Stomach (tissue), 9 donors: Measurements from ENCODE around the gene ROCK2. TPM values are rescaled to one million over a fixed set of nuclear protein-coding genes. Genes with fewer than 3 reads are reported as not detected.

Experiments
- DNase-seq, 2 donors: peaks; one replicate each; pipeline versions ENCODE4 v3.0.0 to v3.0.0-alpha.2; 2013 to 2019
- H3K27ac ChIP-seq, 5 donors: fragments of 200-600 bp in 4 of 5; sonication (generic) in 4 of 5; one replicate each; pipeline ENCODE4 v1.5.1; 2013 to 2019; ENCODE audit warnings: mild to moderate bottlenecking in 1 of 5, moderate library complexity in 1 of 5
- H3K27me3 ChIP-seq, 3 donors: fragments of 200-600 bp; sonication (generic); one replicate each; pipeline ENCODE4 v1.5.1; 2017 to 2019; ENCODE audit warnings: mixed run types in 1 of 3
- H3K36me3 ChIP-seq, 4 donors: fragments of 200-600 bp; sonication (generic); 1 replicate in 3 of 4; 2 replicates in 1 of 4; pipeline ENCODE4 v1.5.1; 2016 to 2019
- H3K4me1 ChIP-seq, 4 donors: fragments of 200-600 bp; sonication (generic); one replicate each; pipeline ENCODE4 v1.5.1; 2016 to 2019
- H3K4me3 ChIP-seq, 4 donors: fragments of 200-600 bp; sonication (generic) in 3 of 4; one replicate each; pipeline ENCODE4 v1.5.1; 2016 to 2019; ENCODE audit warnings: mild to moderate bottlenecking in 1 of 4
- H3K9me3 ChIP-seq, 4 donors: fragments of 200-600 bp; sonication (generic); one replicate each; pipeline ENCODE4 v1.5.1; 2016 to 2019
- EP300 ChIP-seq: sonication (generic); formaldehyde crosslinking; IDR thresholded peaks from one replicate; pipeline ENCODE4 v1.6.1; 2017; ENCODE audit warnings: antibody characterized with exemption
- POLR2A ChIP-seq, 4 donors: fragments of 450-650 bp; IDR thresholded peaks; one replicate each; pipeline ENCODE4 v1.6.1; 2016; ENCODE audit warnings: antibody characterized with exemption in 4 of 4, control low read depth in 2 of 4, mild to moderate bottlenecking in 1 of 4, moderate library complexity in 1 of 4
- POLR2AphosphoS5 ChIP-seq, 3 donors: sonication (generic); formaldehyde crosslinking; IDR thresholded peaks; one replicate each; pipeline ENCODE4 v1.6.1; 2016; ENCODE audit warnings: antibody characterized with exemption in 3 of 3
- WGBS, 5 donors: extraction: QIAGEN DNeasy Blood & Tissue Kit in 3 of 5; methylation state at CpG; one replicate each; pipeline versions ENCODE4 v1.1.5 to v1.1.7; 2013 to 2018; 5-methylcytosine and 5-hydroxymethylcytosine counted together
- intact Hi-C: fragments of 100-400 bp; cut with DNase I; formaldehyde crosslinking; loops from one replicate; pipeline ENCODE4 v1.15.1; 2023; ENCODE audit warnings: low total_unique reads
- polyA plus RNA-seq, 3 donors: library from polyadenylated mRNA; stranded (reverse); fragments of 200-250 nt; gene quantifications; one replicate each; pipeline ENCODE4 v1.2.3, GENCODE V29; 2013
- total RNA-seq, 5 donors: library from RNA; depleted of rRNA; stranded (reverse); fragments of >200 nt; gene quantifications; one replicate each; pipeline versions ENCODE4 v1.1.0 to v1.2.3, GENCODE V29; 2014 to 2016
- TF ChIP-seq, protein P1 (sequence below), 7 experiments: fragments of 450-650 bp in 4 of 7; fragments of 200-600 bp in 3 of 7; sonication (generic) in 3 of 7; IDR thresholded peaks; one replicate each; pipeline ENCODE4 v1.5.1; 2016 to 2019; ENCODE audit warnings: antibody characterized with exemption in 7 of 7, control low read depth in 2 of 7, mild to moderate bottlenecking in 1 of 7
- donor health status: healthy with polysubstance abuse.
- donor health status: Bipolar disorder and iron deficiency.
- donor health status: healthy.

ROCK2 gene
- total and polyA plus RNA-seq, 8 donors, result 5.6 to 113 (median 35.9) TPM

- no peak overlapping the region for H3K27ac ChIP-seq
- no peaks in the 10 kb centered on the region for H3K27me3 ChIP-seq
- no peak for DNase-seq
- H3K9me3 ChIP-seq, result no peaks in the 10 kb centered on the region
- 83 to 92% (median 88%) methylated on average over 6 of the region's 6 CpGs for WGBS, 5 donors
- intact Hi-C loops, result no loop called here
- no peak overlapping the region for H3K4me3 ChIP-seq
- H3K4me1 ChIP-seq, result peaks cover 0 to 30% (median 9%) of the 10 kb centered on the region in 4 donors
- H3K36me3 ChIP-seq, result no peaks in the 10 kb centered on the region
- TF ChIP-seq EP300, result no peak
- TF ChIP-seq, protein P1, sequence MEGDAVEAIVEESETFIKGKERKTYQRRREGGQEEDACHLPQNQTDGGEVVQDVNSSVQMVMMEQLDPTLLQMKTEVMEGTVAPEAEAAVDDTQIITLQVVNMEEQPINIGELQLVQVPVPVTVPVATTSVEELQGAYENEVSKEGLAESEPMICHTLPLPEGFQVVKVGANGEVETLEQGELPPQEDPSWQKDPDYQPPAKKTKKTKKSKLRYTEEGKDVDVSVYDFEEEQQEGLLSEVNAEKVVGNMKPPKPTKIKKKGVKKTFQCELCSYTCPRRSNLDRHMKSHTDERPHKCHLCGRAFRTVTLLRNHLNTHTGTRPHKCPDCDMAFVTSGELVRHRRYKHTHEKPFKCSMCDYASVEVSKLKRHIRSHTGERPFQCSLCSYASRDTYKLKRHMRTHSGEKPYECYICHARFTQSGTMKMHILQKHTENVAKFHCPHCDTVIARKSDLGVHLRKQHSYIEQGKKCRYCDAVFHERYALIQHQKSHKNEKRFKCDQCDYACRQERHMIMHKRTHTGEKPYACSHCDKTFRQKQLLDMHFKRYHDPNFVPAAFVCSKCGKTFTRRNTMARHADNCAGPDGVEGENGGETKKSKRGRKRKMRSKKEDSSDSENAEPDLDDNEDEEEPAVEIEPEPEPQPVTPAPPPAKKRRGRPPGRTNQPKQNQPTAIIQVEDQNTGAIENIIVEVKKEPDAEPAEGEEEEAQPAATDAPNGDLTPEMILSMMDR (IDR thresholded peaks at IDR 0.05), result no peak
- no peak for TF ChIP-seq POLR2AphosphoS5 (IDR thresholded peaks at IDR 0.05)
- TF ChIP-seq POLR2A (IDR thresholded peaks at IDR 0.05), result no peak
Observed at GRCh38 chr2:11299439-11299838, 45.0 kb downstream of the ROCK2 start.

DNA sequence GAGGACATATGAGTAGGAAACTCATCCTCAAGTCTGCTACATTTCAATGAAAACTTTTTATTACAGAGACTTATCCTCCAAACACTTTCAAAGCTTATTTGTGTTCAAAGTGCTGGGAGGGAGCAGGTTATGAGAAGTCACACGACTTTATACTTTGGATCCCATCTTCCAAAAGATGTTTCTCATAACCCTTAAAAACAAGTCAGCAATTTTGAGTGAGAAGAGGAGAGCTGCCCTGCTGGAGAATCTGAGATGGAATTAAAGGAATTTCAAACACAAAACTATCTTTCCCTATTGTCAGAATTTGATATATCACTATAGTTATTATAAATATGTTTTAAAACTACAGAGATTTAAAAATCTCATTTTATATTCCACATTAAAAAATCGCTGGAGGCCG, 45.8 kb downstream of the ROCK2 start:
- Histone ChIP-seq H3K36me3 (no peaks in the 10 kb centered on the region), H3K9me3 (no peaks in the 10 kb centered on the region), H3K4me3 (no peak overlapping the region), H3K27ac (no peak overlapping the region), H3K27me3 (no peaks in the 10 kb centered on the region), H3K4me1 (peaks cover 0 to 29% (median 5%) of the 10 kb centered on the region in 4 donors)
- TF ChIP-seq POLR2AphosphoS5 (IDR thresholded peaks at IDR 0.05) (no peak), POLR2A (IDR thresholded peaks at IDR 0.05) (no peak), EP300 (no peak)
- TF ChIP-seq, protein P1 (IDR thresholded peaks at IDR 0.05), result no peak
- intact Hi-C loops, result no loop called here
- no peak for DNase-seq
- 42 to 62% (median 49%) methylated on average over 3 of the region's 3 CpGs for WGBS, 5 donors

GRCh38 chr2:11296401-11296800, 48.0 kb downstream of the ROCK2 start:
- Histone ChIP-seq H3K4me3 (no peak overlapping the region), H3K9me3 (no peaks in the 10 kb centered on the region), H3K27me3 (no peaks in the 10 kb centered on the region), H3K27ac (no peak overlapping the region), H3K36me3 (no peaks in the 10 kb centered on the region), H3K4me1 (peaks cover 0 to 45% (median 15%) of the 10 kb centered on the region in 4 donors)
- intact Hi-C loops, result no loop called here
- WGBS, 5 donors, result 56 to 70% (median 62%) methylated on average over 2 of the region's 2 CpGs
- DNase-seq, result no peak
- TF ChIP-seq POLR2AphosphoS5 (IDR thresholded peaks at IDR 0.05) (no peak), POLR2A (IDR thresholded peaks at IDR 0.05) (no peak), EP300 (no peak)
- TF ChIP-seq, protein P1 (IDR thresholded peaks at IDR 0.05), result no peak

GRCh38 chr2:11292464-11293255, 51.8 kb downstream of the ROCK2 start:
- Histone ChIP-seq H3K27ac (peak overlapping the region in 1 of 5 donors; percentile 57), H3K36me3 (no peaks in the 10 kb centered on the region), H3K9me3 (no peaks in the 10 kb centered on the region), H3K27me3 (no peaks in the 10 kb centered on the region), H3K4me3 (no peak overlapping the region), H3K4me1 (peaks cover 0 to 52% (median 24%) of the 10 kb centered on the region in 4 donors)
- intact Hi-C loops, result no loop called here
- DNase-seq, result peak in 1 of 2 donors; percentile 28
- 66 to 84% (median 84%) methylated on average over 3 of the region's 3 CpGs for WGBS, 5 donors
- TF ChIP-seq, protein P1 (IDR thresholded peaks at IDR 0.05), result no peak
- no peak for TF ChIP-seq EP300
- TF ChIP-seq POLR2A (IDR thresholded peaks at IDR 0.05), result no peak
- TF ChIP-seq POLR2AphosphoS5 (IDR thresholded peaks at IDR 0.05), result no peak
